K562 (cell line): ENCODE results near the gene UPF2. TPM values are rescaled to one million over a fixed set of nuclear protein-coding genes. Genes with fewer than 3 reads are reported as not detected.

Experiments
- ARID1B ChIP-seq: fragments of 450-650 bp; IDR thresholded peaks from 2 replicates; pipeline ENCODE4 v1.6.1; 2016; ENCODE audit warnings: antibody characterized with exemption, mild to moderate bottlenecking, inconsistent platforms
- ATF1 ChIP-seq, 2 experiments: fragments of 450-650 bp in 1 of 2; IDR thresholded peaks; 2 replicates each; pipeline ENCODE4 v1.6.1; 2016; ENCODE audit warnings: missing compliant biosample characterization in 1 of 2, missing genetic modification characterization in 1 of 2
- BRD4 ChIP-seq: fragments of 200-600 bp; sonication (generic); IDR thresholded peaks from 2 replicates; pipeline ENCODE4 v1.6.1; 2017; ENCODE audit warnings: inconsistent platforms
- MCM2 ChIP-seq: fragments of 450-650 bp; IDR thresholded peaks from 2 replicates; pipeline ENCODE4 v1.6.1; 2017; ENCODE audit warnings: low read depth, mild to moderate bottlenecking
- MCM7 ChIP-seq, 2 experiments: fragments of 450-650 bp; IDR thresholded peaks; 2 replicates each; pipeline ENCODE4 v1.6.1; 2016 to 2018
- MGA ChIP-seq: fragments of 450-650 bp; IDR thresholded peaks from 2 replicates; pipeline ENCODE4 v1.6.1; 2016; ENCODE audit warnings: mild to moderate bottlenecking, moderate library complexity
- SMAD1 ChIP-seq: fragments of 150-350 bp; IDR thresholded peaks from 2 replicates; pipeline ENCODE4 v1.6.1; 2014; ENCODE audit warnings: low read length, low read depth; ENCODE audit not compliant: partially characterized antibody
- UBTF ChIP-seq, 2 experiments: IDR thresholded peaks; 2 replicates each; pipeline ENCODE4 v1.6.1; 2012; ENCODE audit warnings: improper control_type of control experiment in 2 of 2, low read depth in 2 of 2, low read length in 2 of 2, borderline replicate concordance in 1 of 2
- polyA plus RNA-seq, 8 experiments: library from polyadenylated mRNA; depleted of rRNA in 4 of 8; stranded (reverse) in 5 of 8; unstranded in 3 of 8; fragments of >200 nt; fragmentation: Nextera tagmentation in 2 of 8; fragmentation: Illumina TruSeq in 1 of 8; extraction: Ambion mirVana in 2 of 8; extraction: Trizol in 1 of 8; gene quantifications; 2 replicates each; pipeline versions ENCODE4 v1.2.1 to v1.2.3, GENCODE V29; 2011 to 2014; ENCODE audit warnings: inconsistent platforms in 1 of 8, missing spikeins in 1 of 8
- total RNA-seq, 7 experiments: library from RNA; depleted of rRNA in 6 of 7; stranded (reverse); fragments of >200 nt in 6 of 7; fragmentation: Illumina TruSeq in 2 of 7; extraction: Trizol in 2 of 7; gene quantifications; 2 replicates each; pipeline versions ENCODE4 v1.2.1 to v1.2.3, GENCODE V29; 2011 to 2021; ENCODE audit warnings: low replicate concordance in 1 of 7
- TF ChIP-seq, protein P1 (sequence below): sonication (generic); formaldehyde crosslinking; IDR thresholded peaks from 2 replicates; pipeline ENCODE4 v1.8.0; 2022; ENCODE audit warnings: mild to moderate bottlenecking, missing genetic modification reagents

Gene UPF2
- total and polyA plus RNA-seq, 9 of the 15 experiments (the other 6 are each of a cell fraction or from before 2014, with no cell fraction given) = 13.9 to 37.7 (median 23.7) TPM

DNA sequence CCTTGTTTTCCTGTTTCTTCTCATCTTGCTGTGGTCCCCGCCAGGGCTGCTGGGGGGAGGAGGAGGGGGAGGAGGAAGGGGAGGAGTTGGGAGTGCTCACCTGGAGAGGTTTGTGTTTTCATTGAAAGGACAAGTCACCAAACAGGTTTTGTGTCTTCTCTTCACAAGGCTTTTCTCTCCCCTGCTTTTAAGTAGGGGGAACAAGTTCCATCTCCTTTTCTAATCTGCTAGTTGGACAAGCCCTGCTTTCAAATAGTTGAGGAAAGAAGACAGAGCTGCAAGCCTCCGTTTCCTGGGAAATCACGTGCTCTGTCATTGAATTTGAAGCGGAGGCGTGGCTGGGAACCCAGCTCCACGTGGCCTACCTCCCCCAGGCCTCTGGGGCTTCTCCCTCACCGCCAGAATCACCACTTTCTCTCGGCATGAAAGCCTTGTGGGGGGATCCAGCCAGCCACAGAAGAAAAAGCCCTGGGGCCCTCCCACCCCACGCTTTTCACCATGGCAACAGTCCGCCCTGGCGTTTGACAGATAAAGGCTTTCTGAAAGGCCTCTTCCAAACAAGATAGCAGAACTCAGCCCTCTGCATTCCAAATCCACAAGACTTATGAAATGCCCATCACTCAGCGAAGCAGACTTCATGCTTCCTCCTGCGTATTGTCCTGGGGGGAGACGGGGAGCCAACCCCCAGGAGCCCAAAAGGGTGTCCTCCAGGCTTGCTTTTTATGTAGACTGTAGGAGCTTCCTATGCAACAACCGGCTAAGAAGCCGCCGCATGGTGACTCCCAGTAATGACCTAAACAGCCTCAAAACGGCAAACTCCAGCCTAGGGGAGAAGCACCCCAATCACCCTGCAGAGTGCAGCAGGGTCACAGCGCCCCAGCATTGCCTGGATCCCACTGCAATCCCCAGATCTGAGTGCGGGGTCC lies 167.8 kb downstream of the UPF2 start (continued):
- TF ChIP-seq ARID1B = peak; percentile 34; the same call in 1 of the 2 replicates
- TF ChIP-seq BRD4 = 0 out of 2 replicates have a peak, but pooled peaks have one; percentile 53
- no peak for TF ChIP-seq SMAD1
- TF ChIP-seq ATF1 (CRISPR knock-in tag; IDR thresholded peaks at IDR 0.05) = no peak
- TF ChIP-seq ATF1 (tag; IDR thresholded peaks at IDR 0.05) = peak; percentile 19; the same call in 1 of the 2 replicates
- TF ChIP-seq UBTF (IDR thresholded peaks at IDR 0.05; ENCODE audit: borderline replicate concordance in 1 of 2, low read depth in 2 of 2, low read length in 2 of 2) = 0 out of 4 replicates have a peak, but pooled peaks of 1 of the 2 experiments have one; percentile 28
- TF ChIP-seq MCM2 = 0 out of 2 replicates have a peak, but pooled peaks have one; percentile 61
- TF ChIP-seq MGA = peak; percentile 94
- no peak for TF ChIP-seq MCM7 (IDR thresholded peaks at IDR 0.05)
- TF ChIP-seq, protein P1, sequence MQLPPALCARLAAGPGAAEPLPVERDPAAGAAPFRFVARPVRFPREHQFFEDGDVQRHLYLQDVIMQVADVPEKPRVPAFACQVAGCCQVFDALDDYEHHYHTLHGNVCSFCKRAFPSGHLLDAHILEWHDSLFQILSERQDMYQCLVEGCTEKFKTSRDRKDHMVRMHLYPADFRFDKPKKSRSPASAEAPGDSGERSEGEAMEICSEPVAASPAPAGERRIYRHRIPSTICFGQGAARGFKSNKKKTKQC (CRISPR knock-in tag) = 0 out of 2 replicates have a peak, but pooled peaks have one; percentile 44
